ENCODE measurements around the gene AK5.

The AK5 gene

GRCh38 chr1:77355010-77355409, 73.2 kb downstream of the AK5 start:
- no peak for DNase-seq

- DNase-seq, result no peak
Observed at GRCh38 chr1:77356136-77356535, 74.3 kb downstream of the AK5 start.

- no peak for DNase-seq
Observed at GRCh38 chr1:77360256-77360655, 78.4 kb downstream of the AK5 start.

- DNase-seq, result no peak
Observed at GRCh38 chr1:77361621-77362020, 79.8 kb downstream of the AK5 start.

- no peak for DNase-seq
Observed at GRCh38 chr1:77370161-77370560, 88.3 kb downstream of the AK5 start.

- DNase-seq, result no peak
Observed at GRCh38 chr1:77370583-77371306, 88.9 kb downstream of the AK5 start.

GRCh38 chr1:77371396-77371795, 89.6 kb downstream of the AK5 start:
- DNase-seq, result no peak

GRCh38 chr1:77373702-77374101, 91.9 kb downstream of the AK5 start:
- DNase-seq, result no peak

GRCh38 chr1:77375541-77375940, 93.7 kb downstream of the AK5 start:
- DNase-seq, result no peak

- DNase-seq, result no peak
Observed at GRCh38 chr1:77375990-77376389, 94.2 kb downstream of the AK5 start.

GRCh38 chr1:77378723-77379535, 97.1 kb downstream of the AK5 start:
- no peak for DNase-seq

GRCh38 chr1:77382366-77382765, 100.5 kb downstream of the AK5 start:
- DNase-seq, result no peak

GRCh38 chr1:77383236-77383635, 101.4 kb downstream of the AK5 start:
- no peak for DNase-seq

- no peak for DNase-seq
Observed at GRCh38 chr1:77385551-77385950, 103.7 kb downstream of the AK5 start.

- no peak for DNase-seq
Observed at GRCh38 chr1:77386276-77386675, 104.5 kb downstream of the AK5 start.

- no peak for DNase-seq
Observed at GRCh38 chr1:77387553-77387952, 105.7 kb downstream of the AK5 start.

- no peak for DNase-seq
Observed at GRCh38 chr1:77388661-77389060, 106.8 kb downstream of the AK5 start.

GRCh38 chr1:77392486-77392885, 110.7 kb downstream of the AK5 start:
- no peak for DNase-seq

- DNase-seq, result no peak
Observed at GRCh38 chr1:77394166-77394565, 112.3 kb downstream of the AK5 start.

GRCh38 chr1:77395051-77395450, 113.2 kb downstream of the AK5 start:
- no peak for DNase-seq

- no peak for DNase-seq
Observed at GRCh38 chr1:77398152-77398551, 116.3 kb downstream of the AK5 start.

- DNase-seq, result no peak
Observed at GRCh38 chr1:77399250-77400086, 117.6 kb downstream of the AK5 start.

GRCh38 chr1:77400781-77401180, 119.0 kb downstream of the AK5 start:
- no peak for DNase-seq

- DNase-seq, result no peak
Observed at GRCh38 chr1:77401384-77401783, 119.6 kb downstream of the AK5 start.
